ENCODE measurements around the gene GABRB1.

The GABRB1 gene

GRCh38 chr4:47122592-47123291, 91.4 kb downstream of the GABRB1 start:
- DNase-seq = peak; percentile 63

GRCh38 chr4:47128991-47129390, 97.6 kb downstream of the GABRB1 start:
- no peak for DNase-seq

- DNase-seq = no peak
Observed at GRCh38 chr4:47135210-47135609, 103.8 kb downstream of the GABRB1 start.

- DNase-seq = no peak
Observed at GRCh38 chr4:47143261-47143660, 111.9 kb downstream of the GABRB1 start.

GRCh38 chr4:47145630-47146029, 114.3 kb downstream of the GABRB1 start:
- DNase-seq = no peak

GRCh38 chr4:47154816-47155370, 123.5 kb downstream of the GABRB1 start:
- DNase-seq = no peak

- DNase-seq = no peak
Observed at GRCh38 chr4:47155919-47156318, 124.6 kb downstream of the GABRB1 start.

GRCh38 chr4:47160095-47160494, 128.7 kb downstream of the GABRB1 start:
- DNase-seq = no peak

GRCh38 chr4:47167081-47168035, 136.0 kb downstream of the GABRB1 start:
- DNase-seq = no peak

GRCh38 chr4:47184083-47184482, 152.7 kb downstream of the GABRB1 start:
- DNase-seq = no peak

- DNase-seq = no peak
Observed at GRCh38 chr4:47185761-47186160, 154.4 kb downstream of the GABRB1 start.

- DNase-seq = no peak
Observed at GRCh38 chr4:47187608-47188007, 156.2 kb downstream of the GABRB1 start.

GRCh38 chr4:47193179-47193578, 161.8 kb downstream of the GABRB1 start:
- no peak for DNase-seq

GRCh38 chr4:47194036-47194737, 162.8 kb downstream of the GABRB1 start:
- no peak for DNase-seq

GRCh38 chr4:47195706-47196105, 164.3 kb downstream of the GABRB1 start:
- DNase-seq = no peak

GRCh38 chr4:47198791-47199190, 167.4 kb downstream of the GABRB1 start:
- DNase-seq = no peak

GRCh38 chr4:47203593-47203992, 172.2 kb downstream of the GABRB1 start:
- no peak for DNase-seq

GRCh38 chr4:47207555-47207954, 176.2 kb downstream of the GABRB1 start:
- DNase-seq = no peak

GRCh38 chr4:47209833-47210232, 178.5 kb downstream of the GABRB1 start:
- DNase-seq = no peak

GRCh38 chr4:47210828-47211227, 179.5 kb downstream of the GABRB1 start:
- no peak for DNase-seq

- no peak for DNase-seq
Observed at GRCh38 chr4:47213106-47213505, 181.7 kb downstream of the GABRB1 start.

GRCh38 chr4:47213539-47213938, 182.2 kb downstream of the GABRB1 start:
- no peak for DNase-seq

GRCh38 chr4:47213971-47214370, 182.6 kb downstream of the GABRB1 start:
- no peak for DNase-seq

All from activated effector memory CD4-positive, alpha-beta T cell treated with anti-CD3 and anti-CD28 coated beads, Interleukin-2, amount 50 U/mL, for 16 hours (primary cell).